ENCODE data around the gene NDUFB6. TPM values are rescaled to one million over a fixed set of nuclear protein-coding genes. Genes with fewer than 3 reads are reported as not detected.

The NDUFB6 gene
- total RNA-seq, 2 experiments from 2014 or later: 54.0 to 69.5 TPM

DNA sequence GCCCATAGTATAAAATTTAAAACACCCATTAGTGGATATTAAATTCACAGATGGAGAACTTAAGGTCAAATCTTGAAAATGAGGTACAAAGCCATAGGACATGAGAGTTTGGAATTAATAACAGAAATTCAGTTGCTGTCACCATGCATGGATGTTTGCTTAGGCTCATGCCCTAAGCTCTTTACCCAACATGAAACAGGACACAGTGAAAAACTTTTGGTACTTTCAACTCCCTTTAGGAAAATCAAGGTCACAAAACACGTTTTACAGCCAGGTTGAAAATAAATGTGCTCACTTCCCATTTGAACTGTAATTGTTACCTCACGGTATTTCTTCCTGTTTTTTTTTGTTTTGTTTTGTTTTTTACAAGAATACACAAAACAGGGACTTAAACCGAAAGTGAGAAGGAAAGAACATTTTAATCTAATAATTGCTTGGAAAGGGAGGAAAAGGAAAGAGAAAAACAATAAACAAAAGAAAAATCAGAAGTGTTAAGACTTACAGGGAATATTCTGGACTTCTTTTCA is 14.5 kb downstream of the NDUFB6 start:
- no peaks in the 10 kb centered on the region for H3K9me2 ChIP-seq (ENCODE audit: insufficient read depth, low read length)
- H4K20me1 ChIP-seq (ENCODE audit: insufficient read depth, low read length): no peaks in the 10 kb centered on the region
- peaks cover 26% of the 10 kb centered on the region for H3K36me3 ChIP-seq (ENCODE audit: insufficient read depth, low read length)
- H3K4me1 ChIP-seq (ENCODE audit: insufficient read depth, low read length, poor library complexity, severe bottlenecking): peaks cover 17% of the 10 kb centered on the region
- ChIA-PET CTCF (ENCODE audit: unreplicated experiment) (no interaction called here), POLR2A (interaction anchor here (1.0 to 1.6 kb wide), 3 partner anchors 14 to 29 kb away, joined by 3 to 6 read pairs (median 3); partner anchors contain the start of gene NDUFB6)
- no peak overlapping the region for H3K27ac ChIP-seq (ENCODE audit: low read depth, low read length, poor library complexity, severe bottlenecking)
- no peak for TF ChIP-seq EZH2phosphoT487 (IDR thresholded peaks at IDR 0.05; ENCODE audit: borderline replicate concordance, low read depth, low read length)
- TF ChIP-seq, protein P1, sequence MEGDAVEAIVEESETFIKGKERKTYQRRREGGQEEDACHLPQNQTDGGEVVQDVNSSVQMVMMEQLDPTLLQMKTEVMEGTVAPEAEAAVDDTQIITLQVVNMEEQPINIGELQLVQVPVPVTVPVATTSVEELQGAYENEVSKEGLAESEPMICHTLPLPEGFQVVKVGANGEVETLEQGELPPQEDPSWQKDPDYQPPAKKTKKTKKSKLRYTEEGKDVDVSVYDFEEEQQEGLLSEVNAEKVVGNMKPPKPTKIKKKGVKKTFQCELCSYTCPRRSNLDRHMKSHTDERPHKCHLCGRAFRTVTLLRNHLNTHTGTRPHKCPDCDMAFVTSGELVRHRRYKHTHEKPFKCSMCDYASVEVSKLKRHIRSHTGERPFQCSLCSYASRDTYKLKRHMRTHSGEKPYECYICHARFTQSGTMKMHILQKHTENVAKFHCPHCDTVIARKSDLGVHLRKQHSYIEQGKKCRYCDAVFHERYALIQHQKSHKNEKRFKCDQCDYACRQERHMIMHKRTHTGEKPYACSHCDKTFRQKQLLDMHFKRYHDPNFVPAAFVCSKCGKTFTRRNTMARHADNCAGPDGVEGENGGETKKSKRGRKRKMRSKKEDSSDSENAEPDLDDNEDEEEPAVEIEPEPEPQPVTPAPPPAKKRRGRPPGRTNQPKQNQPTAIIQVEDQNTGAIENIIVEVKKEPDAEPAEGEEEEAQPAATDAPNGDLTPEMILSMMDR (conservative IDR thresholded peaks at IDR 0.05; ENCODE audit: low read length): no peak
- DNase-seq (ENCODE audit: low spot score): no peak
- H3K4me2 ChIP-seq (ENCODE audit: low read length): 0 out of 2 replicates have a peak overlapping the region, but pooled peaks have one; percentile 4
- no TSS peak for BruUV-seq (replicated peaks)
- no peaks in the 10 kb centered on the region for H3K9me3 ChIP-seq (ENCODE audit: low read length)
- intact Hi-C loops (cut with micrococcal nuclease; ENCODE audit: unreplicated experiment): no loop called here
- H2AFZ ChIP-seq (ENCODE audit: low read length): no peak overlapping the region
- peaks cover 31% of the 10 kb centered on the region; the same call in 1 of the 2 replicates for H3K79me2 ChIP-seq (ENCODE audit: insufficient read depth, low read depth, low read length)
- H3K4me3 ChIP-seq (ENCODE audit: low read depth, low read length, poor library complexity, severe bottlenecking): no peak overlapping the region

DNA sequence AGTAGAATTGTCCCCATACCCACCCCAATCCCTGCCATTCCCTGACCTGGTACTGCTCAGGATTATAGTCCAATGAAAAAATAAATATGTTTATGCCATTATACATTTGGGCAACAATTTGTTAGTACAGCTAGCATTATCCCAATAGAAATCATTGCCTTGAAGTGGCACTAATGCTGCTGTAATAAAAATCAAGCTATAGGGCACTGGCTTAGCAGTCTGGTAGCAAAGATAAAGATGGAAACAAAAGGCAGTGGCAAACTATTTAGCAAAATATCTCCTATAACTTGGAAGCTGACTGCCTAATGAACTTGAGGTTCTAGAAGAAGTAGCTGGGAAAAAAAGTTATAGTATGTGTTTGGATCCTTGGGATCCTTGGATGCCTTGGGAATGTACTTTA is 18.4 kb downstream of the NDUFB6 start:
- Histone ChIP-seq H3K27ac (ENCODE audit: low read depth, low read length, poor library complexity, severe bottlenecking) (no peak overlapping the region), H3K4me2 (ENCODE audit: low read length) (no peak overlapping the region)
- POLR2A ChIA-PET: interaction anchor here (0.7 to 3.1 kb wide), 5 partner anchors 8 to 169 kb away, joined by 3 to 14 read pairs (median 4); partner anchors contain the start of gene NDUFB6

More for the DNA sequence above, 18.4 kb downstream of the NDUFB6 start:
- CTCF ChIA-PET (ENCODE audit: unreplicated experiment): interaction anchor here (1.0 to 1.8 kb wide), 2 partner anchors 18 to 25 kb away, joined by 3 to 8 read pairs; partner anchors contain the start of gene NDUFB6
- Histone ChIP-seq H3K79me2 (ENCODE audit: insufficient read depth, low read depth, low read length) (peaks cover 40% of the 10 kb centered on the region), H2AFZ (ENCODE audit: low read length) (no peak overlapping the region), H3K36me3 (ENCODE audit: insufficient read depth, low read length) (peaks cover 28% of the 10 kb centered on the region), H3K4me1 (ENCODE audit: insufficient read depth, low read length, poor library complexity, severe bottlenecking) (peaks cover 30% of the 10 kb centered on the region), H3K9me3 (ENCODE audit: low read length) (no peaks in the 10 kb centered on the region), H3K4me3 (ENCODE audit: low read depth, low read length, poor library complexity, severe bottlenecking) (no peak overlapping the region), H4K20me1 (ENCODE audit: insufficient read depth, low read length) (no peaks in the 10 kb centered on the region), H3K9me2 (ENCODE audit: insufficient read depth, low read length) (no peaks in the 10 kb centered on the region)
- no TSS peak for BruUV-seq (replicated peaks)
- no peak for DNase-seq (ENCODE audit: low spot score)
- intact Hi-C loops (cut with micrococcal nuclease; ENCODE audit: unreplicated experiment): no loop called here
- TF ChIP-seq, protein P1 (conservative IDR thresholded peaks at IDR 0.05; ENCODE audit: low read length): no peak
- TF ChIP-seq EZH2phosphoT487 (IDR thresholded peaks at IDR 0.05; ENCODE audit: borderline replicate concordance, low read depth, low read length): no peak

All from OCI-LY7 (cell line).